ENCODE measurements around the gene STUM.

DNA sequence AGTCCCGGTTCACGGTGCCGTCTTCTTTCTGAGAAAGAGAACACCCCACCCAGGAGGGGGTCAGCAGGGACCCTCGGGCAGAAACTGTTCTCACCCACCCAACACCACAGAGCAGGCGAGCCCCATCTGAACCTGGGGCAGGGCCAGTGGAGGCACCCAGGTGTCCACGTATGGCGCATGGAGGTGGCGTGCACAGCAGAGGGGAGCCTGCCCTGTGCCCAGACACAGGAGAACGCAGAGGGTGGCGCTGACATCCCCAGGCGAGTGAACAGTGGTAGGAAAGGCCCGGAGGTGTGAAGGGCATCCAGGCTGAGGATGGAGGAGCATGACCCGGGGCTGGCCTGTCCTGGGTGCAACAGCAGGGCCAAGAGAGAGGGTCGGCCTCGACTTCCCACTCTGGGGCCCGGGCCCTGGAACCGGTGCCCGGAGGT, 91.1 kb downstream of the STUM start:
- TF ChIP-seq IRF4 (IDR thresholded peaks at IDR 0.05; ENCODE audit: low read depth, low read length) = no peak
- TF ChIP-seq POLR2AphosphoS5 (IDR thresholded peaks at IDR 0.05; ENCODE audit: low read length) = no peak
- no peak for TF ChIP-seq HDAC2 (IDR thresholded peaks at IDR 0.05)
